ENCODE results near the gene ANKRD2. TPM values are rescaled to one million over a fixed set of nuclear protein-coding genes. Genes with fewer than 3 reads are reported as not detected.
"Not testable (repeated sequence)": the region's sequence is repeated elsewhere in the genome, so short reads cannot be mapped to it uniquely, and the experiment has no call there.

The ANKRD2 gene
- total RNA-seq (2014; rRNA removed; shearing (Covaris generic)): not detected in 2 replicates
- 0.05 TPM in 1 of 2 replicates, not detected in the other for polyA plus RNA-seq (2015; cell fraction: cytosol; rRNA removed)
- polyA plus RNA-seq (2015; cell fraction: nucleus; rRNA removed): 0.13 TPM in 1 of 2 replicates, not detected in the other

DNA sequence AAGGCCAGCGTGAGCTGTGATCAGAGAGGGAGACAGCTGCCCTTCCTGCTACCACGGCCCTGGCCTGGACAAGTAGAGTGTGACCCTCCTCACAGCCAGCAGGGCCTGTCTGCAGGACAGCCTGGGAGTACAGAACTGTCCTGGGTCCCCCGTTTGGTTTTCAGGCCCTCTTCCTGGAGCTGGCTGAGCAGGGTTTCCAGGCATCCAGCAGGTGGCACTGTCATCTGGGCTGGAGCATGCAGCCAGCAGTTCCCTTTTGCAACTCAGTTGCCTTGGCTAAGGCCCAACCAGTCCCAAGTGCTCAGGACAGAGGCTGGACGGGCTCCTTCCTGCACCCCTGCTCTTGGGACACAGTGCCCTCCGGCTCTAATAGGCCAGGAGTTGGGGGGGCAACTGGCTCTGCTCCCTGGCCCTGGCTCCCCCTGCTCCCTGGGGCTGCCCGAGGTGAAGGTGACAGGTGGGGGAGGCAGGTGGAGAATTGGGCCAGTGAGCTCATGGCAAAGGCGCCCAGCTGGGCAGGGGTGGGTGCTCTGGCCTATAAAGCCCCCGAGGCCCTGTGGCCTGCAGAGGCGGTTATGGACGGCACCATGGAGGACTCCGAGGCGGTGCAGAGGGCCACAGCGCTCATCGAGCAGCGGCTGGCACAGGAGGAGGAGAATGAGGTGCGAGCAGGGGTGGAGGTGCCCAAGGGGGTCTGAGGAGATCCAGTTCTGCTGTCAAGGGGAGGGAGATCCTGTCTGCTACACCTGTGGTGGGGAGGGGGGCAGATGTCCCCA is at the start of gene ANKRD2:
ANKRD2 (plus strand) TSS at position 566 of the 776 bp plus-strand sequence; CDS start at position 576, 10 bp downstream.
- DNase-seq (ENCODE audit: low read depth): peak; percentile 63

DNA sequence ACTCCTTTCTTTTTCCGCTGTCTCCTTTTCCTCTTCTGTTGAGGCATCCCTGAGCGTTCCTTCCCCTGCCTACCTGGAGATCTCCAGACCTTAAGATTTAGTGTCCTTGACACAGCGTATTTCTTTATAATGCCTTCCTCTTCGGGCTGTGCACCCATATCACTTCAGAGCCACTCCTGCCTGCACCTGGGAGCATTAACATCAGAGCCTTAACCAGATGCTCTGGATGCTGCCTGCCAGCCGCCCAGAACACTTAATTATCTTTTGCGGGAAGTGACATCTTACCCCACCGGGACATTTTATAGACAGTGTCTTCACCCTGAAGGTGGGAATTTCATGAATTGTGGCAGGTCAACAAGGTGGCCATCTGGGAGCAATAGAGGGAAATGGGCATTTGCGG is 49.6 kb upstream of the ANKRD2 start:
- no peak for DNase-seq (ENCODE audit: low read depth)

DNA sequence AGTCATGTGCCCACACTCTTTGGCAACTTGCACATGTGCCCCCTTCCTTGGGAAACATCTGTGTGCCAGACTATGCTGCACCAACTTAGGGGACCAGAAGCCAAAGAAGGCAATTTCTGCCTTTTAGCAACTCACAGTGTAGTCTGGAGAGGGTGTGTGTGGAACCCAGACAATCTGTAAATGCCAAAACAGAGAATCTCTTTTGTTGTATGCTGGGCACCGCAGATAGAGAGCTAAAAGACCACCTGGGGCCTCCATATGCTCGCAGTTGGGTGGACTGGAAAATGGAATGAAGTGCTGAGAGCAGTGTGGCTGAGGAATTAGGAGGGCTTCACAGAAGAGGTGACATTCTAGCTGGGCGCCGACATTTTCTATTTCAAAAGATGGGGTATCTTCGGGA is 47.5 kb upstream of the ANKRD2 start:
- DNase-seq (ENCODE audit: low read depth): no peak

DNA sequence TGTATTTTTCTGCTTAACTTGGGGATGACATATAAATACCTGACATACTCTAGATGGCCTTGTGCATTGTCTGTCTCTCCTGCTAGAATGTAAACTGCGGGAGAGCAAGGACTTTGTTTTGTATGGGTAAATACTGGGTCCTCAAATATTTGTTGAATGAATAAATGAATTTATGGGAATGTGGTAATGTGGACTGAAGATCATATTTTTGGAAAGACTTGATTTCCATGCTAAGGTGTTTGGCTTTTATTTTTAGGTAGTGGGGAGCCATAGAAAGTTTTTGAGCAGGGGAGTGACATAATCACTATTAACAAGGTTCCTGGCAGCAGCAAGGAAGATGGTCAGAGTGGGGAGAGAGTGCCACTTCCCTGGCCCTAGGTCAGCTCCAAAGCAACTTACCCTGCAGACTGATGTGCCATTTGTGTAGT is 46.9 kb upstream of the ANKRD2 start:
- no peak for DNase-seq (ENCODE audit: low read depth)

GRCh38 chr10:97528876-97529275 is 43.7 kb upstream of the ANKRD2 start:
- not testable (repeated sequence) for DNase-seq (ENCODE audit: low read depth)

DNA sequence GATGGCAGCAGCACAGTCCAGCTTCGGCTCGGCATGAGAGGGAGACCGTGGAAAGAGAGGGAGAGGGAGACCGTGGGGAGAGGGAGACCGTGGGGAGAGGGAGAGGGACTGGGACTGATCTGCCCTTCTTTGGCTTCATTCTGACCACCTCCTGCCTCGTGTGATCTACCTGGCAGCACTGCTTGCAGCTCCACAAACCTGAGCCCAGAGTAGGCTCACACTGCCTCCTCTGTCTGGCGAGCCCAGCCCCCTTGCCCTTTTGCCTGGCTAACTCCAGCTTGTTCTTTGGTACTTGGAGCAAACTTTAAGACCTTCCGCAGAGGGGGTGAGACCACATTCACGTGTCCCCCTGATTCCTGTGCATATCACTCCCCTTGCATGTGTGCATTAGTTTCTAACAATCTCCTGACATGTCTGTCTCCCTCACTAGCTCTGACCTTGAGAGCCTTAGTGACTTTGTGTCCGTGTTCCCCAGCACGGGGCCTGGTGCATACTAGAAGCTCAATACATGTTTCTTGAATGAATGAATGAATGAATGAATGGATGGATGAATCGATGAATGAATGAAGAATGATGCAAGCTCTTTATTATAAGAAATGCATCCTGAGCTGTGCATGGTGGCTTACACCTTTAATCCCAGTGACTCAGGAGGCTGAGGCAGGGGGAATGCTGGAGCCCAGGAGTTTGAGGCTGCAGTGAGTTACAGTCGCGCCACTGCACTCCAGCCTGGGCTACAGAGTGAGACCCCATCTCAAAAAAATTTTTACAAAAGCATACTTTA is 42.7 kb upstream of the ANKRD2 start:
- DNase-seq (ENCODE audit: low read depth): no peak

DNA sequence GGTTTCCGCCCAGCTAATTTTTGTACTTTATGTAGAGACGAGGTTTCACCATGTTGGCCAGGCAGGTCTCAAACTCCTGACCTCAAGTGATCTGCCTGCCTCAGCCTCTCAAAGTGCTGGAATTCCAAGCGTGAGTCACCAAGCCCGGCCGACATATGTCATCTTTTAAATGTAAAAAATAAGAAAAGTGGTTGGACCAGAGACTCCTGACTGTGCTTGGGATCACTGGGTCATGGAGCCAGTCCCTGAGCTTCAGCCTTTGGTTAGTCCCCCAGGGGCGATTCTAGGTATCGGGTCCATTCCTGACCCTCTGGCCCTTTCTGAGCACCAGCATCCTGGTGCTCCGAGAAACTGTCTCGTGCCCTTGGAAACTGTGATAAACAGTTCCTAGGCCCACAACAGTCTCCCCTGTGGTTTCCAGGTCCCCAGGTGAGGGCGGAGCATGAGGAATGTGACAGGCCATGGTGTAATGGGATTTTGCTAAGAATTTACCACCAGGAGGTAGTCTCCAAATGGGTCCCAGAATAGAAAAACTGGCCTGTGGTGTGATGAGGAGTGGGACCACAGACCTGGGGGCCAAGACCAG is 41.1 kb upstream of the ANKRD2 start:
- peak; percentile 64 for DNase-seq (ENCODE audit: low read depth)

- peak; percentile 79 for DNase-seq (ENCODE audit: low read depth)
These were observed 39.5 kb upstream of the ANKRD2 start for GRCh38 chr10:97532935-97533671.

- no peak for DNase-seq (ENCODE audit: low read depth)
These were observed 38.7 kb upstream of the ANKRD2 start for GRCh38 chr10:97533888-97534287.

DNA sequence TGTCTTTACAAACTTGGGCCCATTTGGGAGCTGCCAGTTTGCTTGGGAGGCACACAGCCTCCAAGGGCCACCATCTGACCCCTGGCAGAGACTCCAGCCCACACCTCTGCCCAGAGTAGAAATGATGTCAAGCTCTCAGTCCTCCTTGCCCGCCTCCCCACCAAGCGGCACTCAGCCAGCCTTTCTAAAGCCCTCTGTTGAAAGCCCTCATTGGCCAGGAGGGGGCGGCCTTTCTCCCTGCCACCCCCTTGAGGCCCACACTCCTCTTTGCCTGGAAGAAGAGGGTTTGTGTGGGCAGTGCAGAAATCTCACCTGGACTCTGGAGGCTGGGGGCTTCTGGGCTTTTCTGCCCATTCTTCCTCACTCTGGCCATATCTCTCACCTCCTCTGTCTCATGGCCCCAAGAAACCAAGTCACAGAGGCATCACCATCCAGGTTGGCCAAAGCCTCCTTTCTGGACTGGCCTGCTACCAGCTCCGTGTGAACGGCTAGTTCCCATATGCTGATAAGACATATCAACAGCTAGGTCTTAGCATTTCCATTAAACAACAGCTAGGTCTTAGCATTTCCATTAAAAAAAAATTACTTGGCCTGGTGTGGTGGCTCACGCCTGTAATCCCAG is 37.7 kb upstream of the ANKRD2 start:
- DNase-seq (ENCODE audit: low read depth): peak; percentile 48

DNA sequence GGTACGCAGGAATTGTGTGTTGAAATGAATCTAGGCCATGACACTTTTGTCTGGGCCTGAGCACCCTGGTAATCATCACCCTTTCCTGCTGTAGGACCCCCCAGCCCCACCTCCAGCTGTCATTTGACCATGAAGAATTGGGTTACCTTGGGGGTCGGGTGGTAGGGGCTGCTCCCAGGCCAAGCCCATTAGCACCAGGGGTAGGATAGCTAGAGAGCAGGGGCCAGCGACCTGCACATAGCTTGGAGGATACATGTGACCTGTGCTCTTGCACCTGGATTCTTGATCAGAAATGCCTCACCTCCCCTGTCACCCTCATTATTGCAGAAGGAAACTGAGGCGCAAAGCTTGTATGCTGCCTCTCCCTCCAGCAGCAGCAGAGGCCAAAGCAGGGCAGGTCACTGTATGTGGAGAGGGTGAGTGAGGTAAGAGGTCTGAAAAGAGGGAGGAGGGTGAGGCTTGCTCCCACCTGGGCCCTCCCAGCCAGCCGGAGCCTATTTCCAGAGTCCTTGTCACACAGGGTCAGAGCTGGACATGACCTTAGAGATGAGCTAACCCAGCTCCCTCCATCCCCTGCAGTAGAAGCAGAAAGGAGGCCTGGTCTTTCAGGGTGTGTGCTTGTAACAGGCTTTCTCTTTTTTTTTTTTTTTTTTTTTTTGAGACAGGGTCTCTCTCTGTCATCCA is 35.3 kb upstream of the ANKRD2 start:
- DNase-seq (ENCODE audit: low read depth): no peak

DNA sequence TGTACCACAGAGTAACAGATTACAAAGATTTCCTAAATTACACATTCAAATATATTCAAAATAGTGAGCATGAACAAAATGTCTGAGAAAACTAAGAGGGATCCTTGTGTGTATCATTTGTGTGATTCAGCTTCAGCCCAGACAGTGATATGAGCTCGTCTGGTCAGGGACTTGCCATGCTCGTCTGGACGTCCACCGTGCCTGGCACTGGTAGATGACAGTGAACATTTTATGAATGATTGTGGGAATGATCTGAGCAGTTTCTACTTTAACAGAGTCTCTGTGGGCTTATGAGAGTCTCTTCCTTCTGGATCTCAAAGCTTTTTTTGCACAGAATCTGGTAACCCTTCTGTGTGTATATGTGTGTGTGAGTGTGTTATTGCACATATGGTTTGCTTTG is 34.2 kb upstream of the ANKRD2 start:
- no peak for DNase-seq (ENCODE audit: low read depth)

DNA sequence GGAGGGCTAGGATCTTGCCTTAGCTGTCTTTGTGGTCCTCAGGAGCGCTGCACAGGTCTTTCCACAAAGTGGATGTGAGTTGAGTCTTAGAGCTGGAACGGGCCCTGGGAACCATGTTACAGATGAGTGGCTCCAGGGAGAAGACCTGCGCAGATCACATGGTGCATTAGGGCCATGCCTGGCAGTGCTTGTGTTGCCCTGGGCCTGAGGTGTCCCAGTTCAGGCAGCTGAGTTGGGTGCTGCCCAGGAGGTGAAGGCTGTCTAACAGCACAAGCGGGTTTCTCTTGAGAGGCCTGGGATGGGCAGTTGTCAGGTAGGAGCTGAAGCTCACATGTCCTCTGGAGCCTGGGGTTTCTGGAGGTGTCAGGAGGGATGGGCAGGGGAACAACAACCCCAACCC is 33.7 kb upstream of the ANKRD2 start:
- no peak for DNase-seq (ENCODE audit: low read depth)

DNA sequence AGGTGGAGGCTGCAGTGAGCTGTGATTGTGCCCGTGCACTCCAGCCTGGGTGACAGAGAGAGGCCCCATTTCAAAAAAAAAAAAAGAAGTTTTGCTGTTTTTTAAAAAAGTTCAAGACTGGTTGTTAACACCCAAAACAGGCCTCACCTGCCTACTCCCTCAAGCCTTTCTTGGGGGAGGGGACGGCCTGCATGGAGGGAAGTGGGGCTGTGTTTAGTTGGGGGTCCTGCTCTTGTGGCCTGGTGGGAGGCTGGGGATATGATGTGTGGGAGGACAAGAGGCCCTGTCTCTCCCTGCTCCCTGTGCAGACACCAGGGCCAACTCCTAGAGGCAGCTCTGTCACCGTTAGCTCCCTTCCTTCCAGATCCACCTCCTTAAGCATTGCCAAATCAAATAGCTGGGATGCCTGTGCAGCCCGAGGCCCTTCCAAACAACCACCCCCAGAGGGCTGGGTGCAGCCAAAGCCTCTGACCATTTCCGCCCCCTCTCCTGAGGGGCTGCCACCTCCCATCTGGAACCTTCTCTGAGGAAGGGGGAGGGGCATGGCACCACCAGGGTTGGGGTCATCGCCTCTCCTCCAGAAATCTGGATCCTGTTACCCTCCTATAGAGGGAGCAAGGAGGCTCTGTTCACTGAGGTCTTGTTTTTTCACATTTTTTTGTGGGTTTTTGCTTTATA is 32.9 kb upstream of the ANKRD2 start:
- no peak for DNase-seq (ENCODE audit: low read depth)

- no peak for DNase-seq (ENCODE audit: low read depth)
These were observed 31.7 kb upstream of the ANKRD2 start for GRCh38 chr10:97540669-97541500.

- peak; percentile 98 for DNase-seq (ENCODE audit: low read depth)
These were observed 30.2 kb upstream of the ANKRD2 start for GRCh38 chr10:97542169-97543024.

- peak; percentile 99 for DNase-seq (ENCODE audit: low read depth)
These were observed 29.5 kb upstream of the ANKRD2 start for GRCh38 chr10:97543025-97543546.
